ENCODE results near the gene BNC2. TPM values are rescaled to one million over a fixed set of nuclear protein-coding genes. Genes with fewer than 3 reads are reported as not detected.

Gene BNC2
- total RNA-seq, 1 experiment from 2014 or later = 43.6 TPM

DNA sequence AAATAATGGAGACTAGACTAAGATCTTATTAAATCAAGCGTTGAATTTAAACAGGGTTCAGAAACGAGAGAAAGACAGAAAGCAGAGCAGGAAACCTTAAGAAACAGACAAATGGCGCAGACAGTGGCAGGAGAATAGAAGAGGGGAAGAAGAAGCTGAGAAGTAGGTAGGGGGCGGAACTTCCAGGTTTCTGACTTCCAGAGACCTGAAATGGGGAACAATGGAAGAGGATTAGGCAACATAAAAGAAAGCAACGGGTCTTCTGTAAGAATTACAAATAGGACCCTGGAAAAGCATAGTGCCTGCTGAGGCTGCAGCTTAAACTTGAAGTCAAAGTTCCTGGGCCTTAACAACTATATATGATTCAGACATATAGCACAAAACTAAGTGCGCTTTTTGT, 101.7 kb downstream of the BNC2 start:
- no peak overlapping the region; a peak in 1 of 5 replicates for H3K4me3 Mint-ChIP-seq

More for the DNA sequence above, 101.7 kb downstream of the BNC2 start:
- H3K14ac ChIP-seq (ENCODE audit: insufficient read depth, low read length) = no peak overlapping the region
- no peaks in the 10 kb centered on the region for H4K20me1 ChIP-seq (ENCODE audit: control insufficient read depth, insufficient read depth, insufficient read length)
- no peaks in the 10 kb centered on the region for H3K23me2 ChIP-seq (ENCODE audit: insufficient read length, low read depth, low read length, poor library complexity, severe bottlenecking)
- no peak overlapping the region for H2AFZ ChIP-seq (ENCODE audit: low read length)
- TF ChIP-seq, protein P1, sequence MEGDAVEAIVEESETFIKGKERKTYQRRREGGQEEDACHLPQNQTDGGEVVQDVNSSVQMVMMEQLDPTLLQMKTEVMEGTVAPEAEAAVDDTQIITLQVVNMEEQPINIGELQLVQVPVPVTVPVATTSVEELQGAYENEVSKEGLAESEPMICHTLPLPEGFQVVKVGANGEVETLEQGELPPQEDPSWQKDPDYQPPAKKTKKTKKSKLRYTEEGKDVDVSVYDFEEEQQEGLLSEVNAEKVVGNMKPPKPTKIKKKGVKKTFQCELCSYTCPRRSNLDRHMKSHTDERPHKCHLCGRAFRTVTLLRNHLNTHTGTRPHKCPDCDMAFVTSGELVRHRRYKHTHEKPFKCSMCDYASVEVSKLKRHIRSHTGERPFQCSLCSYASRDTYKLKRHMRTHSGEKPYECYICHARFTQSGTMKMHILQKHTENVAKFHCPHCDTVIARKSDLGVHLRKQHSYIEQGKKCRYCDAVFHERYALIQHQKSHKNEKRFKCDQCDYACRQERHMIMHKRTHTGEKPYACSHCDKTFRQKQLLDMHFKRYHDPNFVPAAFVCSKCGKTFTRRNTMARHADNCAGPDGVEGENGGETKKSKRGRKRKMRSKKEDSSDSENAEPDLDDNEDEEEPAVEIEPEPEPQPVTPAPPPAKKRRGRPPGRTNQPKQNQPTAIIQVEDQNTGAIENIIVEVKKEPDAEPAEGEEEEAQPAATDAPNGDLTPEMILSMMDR (conservative IDR thresholded peaks at IDR 0.05) = 0 out of 3 replicates have a peak, but pooled peaks have one; percentile 19
- H3K79me2 ChIP-seq (ENCODE audit: insufficient read depth, low read length) = no peaks in the 10 kb centered on the region
- H3K9ac ChIP-seq (ENCODE audit: extremely low read depth, insufficient read length, low read length) = no peak overlapping the region
- no peak overlapping the region for H3K56ac ChIP-seq (ENCODE audit: insufficient read length, low read depth, low read length)
- Mint-ChIP-seq H3K9me3 (peaks cover 0 to 2% of the 10 kb centered on the region in 2 experiments; a peak in 2 of 5 replicates), H3K27ac (peak overlapping the region; percentile 47 to 99 (median 73); a peak in 6 of 7 replicates), H3K4me1 (peaks cover 68 to 71% of the 10 kb centered on the region in 2 experiments), H3K36me3 (ENCODE audit: insufficient read depth in 1 of 3, low read depth in 3 of 3) (peaks cover 0 to 11% (median 8%) of the 10 kb centered on the region in 3 experiments; a peak in 5 of 7 replicates), H3K27me3 (ENCODE audit: low read depth) (no peaks in the 10 kb centered on the region)
- no peaks in the 10 kb centered on the region for H3K27me3 ChIP-seq (ENCODE audit: insufficient read depth, low read length)
- H2BK120ac ChIP-seq (ENCODE audit: low read depth, low read length, poor library complexity, severe bottlenecking) = no peak overlapping the region
- H2BK20ac ChIP-seq (ENCODE audit: low read depth, low read length, poor library complexity, severe bottlenecking) = no peak overlapping the region
- H3K18ac ChIP-seq (ENCODE audit: insufficient read length, low read depth, low read length) = no peak overlapping the region
- no peak overlapping the region for H3K27ac ChIP-seq (ENCODE audit: insufficient read length, low read depth, low read length)
- H2BK15ac ChIP-seq (ENCODE audit: low read depth, low read length) = no peak overlapping the region
- peaks cover 7% of the 10 kb centered on the region; the same call in 1 of the 2 replicates for H3K4me1 ChIP-seq (ENCODE audit: insufficient read depth, low read length)
- no peak overlapping the region for H3K4me2 ChIP-seq (ENCODE audit: insufficient read depth, insufficient read length, low read length)
- no peak overlapping the region for H2BK5ac ChIP-seq (ENCODE audit: insufficient read length, low read length)
- no peak overlapping the region for H4K5ac ChIP-seq (ENCODE audit: insufficient read length, low read depth, low read length)
- no peak overlapping the region for H4K91ac ChIP-seq (ENCODE audit: insufficient read length, low read depth, low read length)
- H3T11ph ChIP-seq (ENCODE audit: low read length) = no peak overlapping the region
- H3K9me3 ChIP-seq (ENCODE audit: control insufficient read depth, low read depth, low read length) = no peaks in the 10 kb centered on the region
- no peak overlapping the region for H3K23ac ChIP-seq (ENCODE audit: insufficient read length, low read depth, low read length)
- H3K79me1 ChIP-seq (ENCODE audit: insufficient read depth, low read depth, low read length, poor library complexity, severe bottlenecking) = no peaks in the 10 kb centered on the region
- H2BK12ac ChIP-seq (ENCODE audit: insufficient read length, low read depth, low read length) = no peak overlapping the region
- WGBS (ENCODE audit: extremely low coverage, insufficient read length, low lambda C conversion rate) = no CpG with 5 or more reads among the region's 6 CpGs
- H2AK5ac ChIP-seq (ENCODE audit: insufficient read length, low read length) = no peak overlapping the region
- H4K8ac ChIP-seq (replicated peaks; ENCODE audit: insufficient read length, low read depth, low read length) = no peak overlapping the region
- peak; percentile 44 for DNase-seq
- H3K4ac ChIP-seq (ENCODE audit: low read depth, low read length) = no peak overlapping the region

Measured in H9 (cell line).